Fibroblast of lung (primary cell): Measurements from ENCODE around the gene LSM8.

Source experiments
- CTCF ChIP-seq, 2 donors: IDR thresholded peaks in 1 of 2; conservative IDR thresholded peaks in 1 of 2; 1 replicate in 1 of 2; 2 replicates in 1 of 2; pipeline ENCODE4 v1.5.1; 2011 to 2012; ENCODE audit warnings: low read length in 2 of 2, control low read depth in 1 of 2, inconsistent platforms in 1 of 2, low read depth in 1 of 2, mild to moderate bottlenecking in 1 of 2
- EZH2 ChIP-seq: IDR thresholded peaks from 2 replicates; pipeline ENCODE4 v1.5.1; 2012; ENCODE audit warnings: low read length, control low read depth, mild to moderate bottlenecking; ENCODE audit errors: missing control alignments

GRCh38 chr7:118182593-118183427 lies 1.2 kb upstream of the LSM8 start:
- TF ChIP-seq CTCF (conservative IDR thresholded peaks at IDR 0.05 in 1 of 2, IDR thresholded peaks at IDR 0.05 in 1 of 2; ENCODE audit: low read depth in 1 of 2, low read length in 2 of 2), result no peak
- TF ChIP-seq EZH2, result no peak
